A673 (cell line): Measurements from ENCODE around the gene ERP27.

Source experiments
- EZH2 ChIP-seq: fragments of 200-600 bp; sonication (generic); IDR thresholded peaks from 2 replicates; pipeline ENCODE4 v1.6.1; 2017; ENCODE audit warnings: borderline replicate concordance, low read depth, mild to moderate bottlenecking, mixed read lengths, antibody characterized with exemption, low read length; ENCODE audit not compliant: poor library complexity, severe bottlenecking
- TF ChIP-seq, protein P1 (sequence below): fragments of 300-800, 200-600 bp; sonication (generic); conservative IDR thresholded peaks from 2 replicates; pipeline ENCODE4 v1.5.1; 2017; ENCODE audit warnings: low read depth, mild to moderate bottlenecking, antibody characterized with exemption, low read length, moderate library complexity, mixed read lengths

DNA sequence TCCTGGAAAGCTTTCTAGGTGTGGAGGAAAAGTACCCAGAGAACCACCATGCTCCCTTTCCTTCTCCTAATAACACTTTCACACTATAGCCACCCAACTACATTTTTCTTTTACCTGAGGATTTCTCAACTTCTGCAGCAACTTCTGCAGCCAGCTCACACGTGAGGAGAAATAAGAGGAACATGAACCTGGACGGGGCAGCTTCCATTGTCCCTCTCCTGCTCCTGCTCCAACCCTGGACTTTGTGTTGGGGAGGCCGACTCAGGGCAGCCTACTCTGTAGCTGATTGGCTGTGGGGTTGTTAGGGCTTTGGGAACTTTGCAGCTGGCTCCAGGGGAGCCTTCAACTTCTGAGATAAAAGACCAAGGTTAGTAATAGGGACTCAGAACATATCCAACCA is at the start of gene ERP27:
- TF ChIP-seq, protein P1, sequence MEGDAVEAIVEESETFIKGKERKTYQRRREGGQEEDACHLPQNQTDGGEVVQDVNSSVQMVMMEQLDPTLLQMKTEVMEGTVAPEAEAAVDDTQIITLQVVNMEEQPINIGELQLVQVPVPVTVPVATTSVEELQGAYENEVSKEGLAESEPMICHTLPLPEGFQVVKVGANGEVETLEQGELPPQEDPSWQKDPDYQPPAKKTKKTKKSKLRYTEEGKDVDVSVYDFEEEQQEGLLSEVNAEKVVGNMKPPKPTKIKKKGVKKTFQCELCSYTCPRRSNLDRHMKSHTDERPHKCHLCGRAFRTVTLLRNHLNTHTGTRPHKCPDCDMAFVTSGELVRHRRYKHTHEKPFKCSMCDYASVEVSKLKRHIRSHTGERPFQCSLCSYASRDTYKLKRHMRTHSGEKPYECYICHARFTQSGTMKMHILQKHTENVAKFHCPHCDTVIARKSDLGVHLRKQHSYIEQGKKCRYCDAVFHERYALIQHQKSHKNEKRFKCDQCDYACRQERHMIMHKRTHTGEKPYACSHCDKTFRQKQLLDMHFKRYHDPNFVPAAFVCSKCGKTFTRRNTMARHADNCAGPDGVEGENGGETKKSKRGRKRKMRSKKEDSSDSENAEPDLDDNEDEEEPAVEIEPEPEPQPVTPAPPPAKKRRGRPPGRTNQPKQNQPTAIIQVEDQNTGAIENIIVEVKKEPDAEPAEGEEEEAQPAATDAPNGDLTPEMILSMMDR, result no peak
- no peak for TF ChIP-seq EZH2
